MV-4-11 (cell line): ENCODE data around the gene LSP1.
"Not testable (repeated sequence)": the region's sequence is repeated elsewhere in the genome, so short reads cannot be mapped to it uniquely, and the experiment has no call there.

Source experiments
- DNase-seq: peaks from one replicate; lab custom pipeline; 2025; lab: John Stamatoyannopoulos, UW

Gene LSP1

DNA sequence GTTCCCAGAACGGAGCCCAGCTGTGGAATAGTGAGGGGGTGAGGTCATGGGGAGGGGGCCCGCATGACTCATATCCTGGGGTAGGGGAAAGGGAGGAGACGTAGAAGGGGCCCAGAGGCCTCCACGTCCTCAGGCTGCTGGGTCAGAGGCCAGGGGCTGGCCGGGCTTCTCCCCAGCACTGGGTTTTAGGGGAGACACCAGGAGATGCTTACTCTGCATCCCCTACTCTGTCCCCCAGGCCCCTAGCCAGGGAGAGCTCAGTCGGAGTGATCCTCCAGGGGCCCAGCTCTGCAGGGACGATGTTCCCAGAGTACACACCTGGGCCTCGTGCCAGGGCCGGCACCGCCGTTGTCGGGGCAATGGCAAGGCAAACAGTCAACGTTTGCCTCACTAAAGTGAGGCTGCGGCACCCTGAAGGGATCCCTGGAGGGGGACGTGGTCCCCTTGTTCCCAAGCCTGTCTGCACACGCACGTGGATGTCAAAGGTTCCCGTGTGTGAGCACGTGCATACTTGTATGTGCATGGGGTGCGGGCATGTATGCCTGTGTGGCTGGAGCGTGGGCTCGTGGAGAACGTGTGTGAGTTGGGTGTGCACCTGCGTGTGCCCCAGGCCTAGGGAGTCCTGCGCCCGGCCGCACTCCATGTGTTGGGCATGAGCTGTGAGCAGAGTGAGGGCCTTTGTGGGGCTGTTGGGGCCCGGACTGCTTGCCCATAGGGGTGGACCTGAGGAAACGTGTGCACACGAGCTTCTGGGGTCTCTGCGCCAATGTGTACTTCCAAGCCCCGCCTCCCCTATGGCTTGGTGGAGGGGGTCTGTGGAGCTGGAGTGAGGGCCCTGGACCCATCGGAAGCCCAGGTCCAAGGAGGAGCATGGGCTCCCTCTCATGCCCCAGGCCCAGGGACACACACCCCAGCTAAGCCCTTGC, 24.6 kb downstream of the LSP1 start:
- DNase-seq: no peak

- no peak for DNase-seq
Observed at GRCh38 chr11:1878137-1879031, 25.5 kb downstream of the LSP1 start.

DNA sequence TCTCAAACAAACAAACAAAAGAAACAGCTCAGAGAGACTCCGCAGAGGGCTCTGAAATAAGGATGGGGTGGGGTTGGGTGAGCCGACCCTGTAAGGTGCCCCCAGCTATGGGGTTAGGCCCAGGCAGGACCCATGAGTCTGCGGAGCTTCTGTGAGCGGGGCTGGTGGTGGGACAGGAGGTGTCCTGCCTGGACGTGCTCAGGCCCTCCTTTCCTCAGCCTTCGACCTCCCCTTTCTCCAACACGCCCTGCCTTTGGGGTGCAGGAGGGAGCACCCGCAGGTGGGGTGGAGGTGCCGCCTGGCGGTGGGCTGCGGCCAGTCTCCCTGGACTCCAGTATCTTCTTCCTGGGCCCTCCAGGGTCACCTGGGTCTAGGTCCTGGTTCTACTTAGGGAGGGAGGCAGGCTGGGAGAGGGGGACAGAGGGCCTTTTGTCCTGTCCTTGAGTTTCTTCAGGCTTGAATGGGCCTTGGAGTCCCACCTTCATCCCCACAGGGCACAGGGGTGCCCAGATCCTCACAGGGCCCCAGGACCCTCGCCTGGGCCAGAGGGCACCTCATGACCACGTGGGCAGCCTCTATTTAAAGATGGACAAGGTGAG, 26.6 kb downstream of the LSP1 start:
- DNase-seq: no peak

- DNase-seq: peak; percentile 4
Observed at GRCh38 chr11:1879941-1880720, 27.2 kb downstream of the LSP1 start.

GRCh38 chr11:1880746-1881441, 28.0 kb downstream of the LSP1 start:
- no peak for DNase-seq

GRCh38 chr11:1881442-1882264, 28.8 kb downstream of the LSP1 start:
- no peak for DNase-seq

GRCh38 chr11:1882265-1883238, 29.7 kb downstream of the LSP1 start:
- DNase-seq: peak; percentile 27

GRCh38 chr11:1883346-1884302, 30.7 kb downstream of the LSP1 start:
- DNase-seq: no peak

GRCh38 chr11:1884303-1884700, 31.4 kb downstream of the LSP1 start:
- DNase-seq: no peak

DNA sequence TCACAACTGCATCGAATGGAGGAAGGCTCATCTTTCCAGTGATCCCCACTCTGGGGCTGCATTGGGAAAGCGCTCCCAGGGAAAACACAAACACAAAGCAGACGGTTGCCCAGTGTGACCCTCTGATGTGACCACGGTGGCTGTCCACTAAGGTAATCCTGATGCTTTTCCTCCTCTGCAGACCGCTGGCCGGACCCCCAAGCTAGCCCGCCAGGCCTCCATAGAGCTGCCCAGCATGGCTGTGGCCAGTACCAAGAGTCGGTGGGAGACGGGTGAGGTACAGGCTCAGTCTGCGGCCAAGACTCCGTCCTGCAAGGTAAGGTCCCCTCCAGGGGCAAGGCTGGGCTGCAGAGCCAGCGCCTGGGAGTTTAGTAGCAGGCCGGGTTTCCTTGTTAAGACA, 33.7 kb downstream of the LSP1 start:
- DNase-seq: not testable (repeated sequence)

- DNase-seq: no peak
Observed at GRCh38 chr11:1887451-1888346, 34.8 kb downstream of the LSP1 start.

- DNase-seq: no peak
Observed at GRCh38 chr11:1888347-1888753, 35.5 kb downstream of the LSP1 start.

DNA sequence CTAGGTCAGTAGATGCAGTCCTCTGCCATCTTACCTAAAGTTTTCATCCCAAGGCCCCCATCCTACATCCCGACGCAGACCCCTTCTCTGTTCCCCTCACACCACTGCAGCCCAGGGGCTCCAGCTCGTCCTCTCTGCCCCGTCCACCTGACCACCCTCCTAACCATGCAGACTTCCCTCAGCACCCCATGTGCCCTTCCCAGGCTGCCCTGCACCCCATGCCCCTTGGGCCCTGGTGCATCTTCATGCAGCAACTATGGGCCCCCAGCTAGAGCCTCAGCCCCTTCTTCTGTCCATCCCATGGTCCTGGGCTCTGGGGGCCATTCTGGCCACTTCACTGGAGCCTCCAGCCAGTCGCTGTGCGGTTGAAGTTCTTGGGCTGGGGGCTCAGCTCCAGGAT, 35.9 kb downstream of the LSP1 start:
- no peak for DNase-seq

DNA sequence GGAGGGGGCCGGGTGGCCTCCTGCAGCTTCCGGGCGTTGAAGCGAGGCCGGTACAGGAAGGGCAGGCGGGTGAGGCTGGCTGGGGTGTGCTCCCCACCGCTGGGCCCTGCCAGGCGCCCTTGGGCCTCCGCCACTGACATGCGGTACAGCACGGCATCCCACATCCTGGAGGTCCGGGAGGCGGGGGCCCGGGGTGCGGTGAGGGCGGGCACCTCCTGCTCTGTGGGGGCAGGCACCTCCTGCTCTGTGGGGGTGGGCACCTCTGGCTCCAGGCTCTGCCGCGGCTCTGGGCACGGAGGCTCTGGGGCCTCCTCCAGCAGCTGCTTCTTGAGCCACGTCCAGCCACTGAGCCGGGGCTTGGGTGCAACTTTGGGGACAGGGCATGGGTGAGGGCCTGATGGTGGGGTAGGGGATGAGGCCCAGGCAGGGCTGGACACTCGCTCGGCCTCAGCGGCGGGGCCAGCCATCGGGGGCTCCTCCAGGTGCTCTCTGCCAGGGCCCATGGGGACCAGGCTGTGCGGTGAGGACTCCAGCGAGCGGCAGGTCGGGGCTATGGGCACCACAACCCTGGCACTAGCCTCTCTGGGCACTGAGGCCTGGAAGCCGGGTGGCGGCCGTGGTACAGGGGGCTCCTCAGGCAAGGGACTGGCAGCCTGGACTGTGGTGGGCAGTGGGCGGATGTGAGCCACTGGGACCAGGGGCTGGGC, 36.5 kb downstream of the LSP1 start:
- DNase-seq: peak; percentile 43

DNA sequence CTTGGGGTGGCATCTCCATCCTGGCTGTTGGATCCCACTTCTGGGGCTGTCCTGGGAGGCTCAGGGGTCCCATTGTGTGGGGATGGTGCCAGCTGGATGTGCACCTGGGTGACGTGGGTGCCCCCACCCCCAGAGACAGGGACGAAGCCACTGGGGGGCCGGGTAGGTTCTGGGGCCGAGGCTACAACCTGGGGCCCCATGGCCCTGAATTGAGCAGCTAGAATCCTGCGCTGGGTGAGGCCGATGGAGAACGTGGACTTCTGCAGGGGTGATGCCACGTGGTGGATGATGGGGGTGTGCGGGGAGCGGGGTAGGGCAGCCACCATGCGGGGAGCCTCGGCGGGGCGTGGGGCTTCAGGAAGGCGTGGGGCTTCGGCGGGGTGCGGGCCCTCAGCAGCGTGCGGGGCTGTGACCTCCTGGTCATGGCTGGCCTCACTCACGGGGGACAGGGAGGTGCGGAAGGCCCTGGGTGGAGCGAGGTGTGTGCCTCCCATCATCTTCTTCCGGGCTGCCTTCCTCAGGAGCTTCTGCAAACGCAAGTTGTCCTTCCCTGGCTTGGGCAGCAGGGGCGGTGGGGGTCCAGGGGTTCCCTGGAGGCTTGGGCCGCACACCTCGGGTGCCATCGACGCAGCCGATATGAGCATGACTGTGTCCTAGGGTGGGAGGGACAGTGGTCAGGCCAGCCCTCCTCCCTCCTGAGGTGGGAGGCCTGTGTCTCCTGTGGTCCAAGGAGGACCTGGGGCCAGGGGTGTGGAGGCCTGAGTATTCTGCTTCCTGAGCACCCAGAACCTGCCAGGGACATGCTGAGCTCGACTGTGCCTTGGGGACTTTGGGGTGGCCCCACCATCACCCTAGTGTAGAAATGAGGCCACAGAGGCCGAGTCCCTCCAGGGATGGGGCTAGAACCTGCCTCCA, 37.3 kb downstream of the LSP1 start:
- DNase-seq: no peak
